CD4-positive, alpha-beta memory T cell (primary cell): ENCODE data around the gene OR10A2. TPM values are rescaled to one million over a fixed set of nuclear protein-coding genes. Genes with fewer than 3 reads are reported as not detected.

Experiments
- CTCF ChIA-PET: fragments of 350-600 bp; sonication (Branson Sonifier 250); formaldehyde crosslinking; loops from one replicate; lab custom pipeline; 2021; ENCODE audit warnings: inconsistent platforms; ENCODE audit not compliant: partially characterized antibody; lab: Charles Lee
- POLR2A ChIA-PET: fragments of 350-600 bp; sonication (Branson Sonifier 250); formaldehyde crosslinking; loops from one replicate; lab custom pipeline; 2021; ENCODE audit not compliant: partially characterized antibody; lab: Charles Lee
- DNase-seq, 5 donors: peaks; one replicate each; pipeline versions ENCODE4 v3.0.0 to v3.0.0-alpha.2; 2020 to 2022; ENCODE audit warnings: mixed read lengths in 1 of 5
- H3K27ac ChIP-seq: one replicate; pipeline ENCODE4 v1.7.0; 2013; ENCODE audit warnings: low read depth, low read length
- H3K27me3 ChIP-seq: 2 replicates; pipeline ENCODE4 v1.7.0; 2013; ENCODE audit warnings: mild to moderate bottlenecking, low read length, moderate library complexity; ENCODE audit not compliant: insufficient read depth
- H3K36me3 ChIP-seq: 2 replicates; pipeline ENCODE4 v1.7.0; 2013; ENCODE audit warnings: mild to moderate bottlenecking, low read length, moderate library complexity; ENCODE audit not compliant: insufficient read depth
- H3K4me1 ChIP-seq: 2 replicates; pipeline ENCODE4 v1.7.0; 2013; ENCODE audit warnings: mild to moderate bottlenecking, low read length, moderate library complexity; ENCODE audit not compliant: insufficient read depth
- H3K4me3 ChIP-seq, 2 donors: one replicate each; pipeline ENCODE4 v1.7.0; 2013; ENCODE audit warnings: low read length in 2 of 2, mild to moderate bottlenecking in 1 of 2
- H3K9me3 ChIP-seq, 2 donors: one replicate each; pipeline ENCODE4 v1.7.0; 2013; ENCODE audit warnings: low read length in 2 of 2, control low read depth in 1 of 2; ENCODE audit not compliant: control insufficient read depth in 1 of 2
- H3K27ac Mint-ChIP-seq, 7 donors: one replicate each; pipeline ENCODE4 v1.8.0; 2020 to 2021; ENCODE audit warnings: mixed read lengths in 7 of 7, mild to moderate bottlenecking in 6 of 7, inconsistent platforms in 3 of 7, moderate library complexity in 3 of 7
- H3K27me3 Mint-ChIP-seq, 2 donors: one replicate each; pipeline ENCODE4 v1.8.0; 2020 to 2021; ENCODE audit warnings: mixed read lengths in 2 of 2
- H3K36me3 Mint-ChIP-seq, 2 donors: one replicate each; pipeline ENCODE4 v1.8.0; 2020 to 2021; ENCODE audit warnings: mixed read lengths in 2 of 2, inconsistent platforms in 1 of 2, mild to moderate bottlenecking in 1 of 2
- H3K4me1 Mint-ChIP-seq, 4 donors: one replicate each; pipeline ENCODE4 v1.8.0; 2020 to 2021; ENCODE audit warnings: mixed read lengths in 4 of 4, mild to moderate bottlenecking in 1 of 4
- H3K4me3 Mint-ChIP-seq, 8 donors: one replicate each; pipeline ENCODE4 v1.8.0; 2020 to 2021; ENCODE audit warnings: mixed read lengths in 8 of 8, mild to moderate bottlenecking in 7 of 8, moderate library complexity in 6 of 8, inconsistent platforms in 3 of 8
- H3K9me3 Mint-ChIP-seq, 8 donors: one replicate each; pipeline ENCODE4 v1.8.0; 2020 to 2021; ENCODE audit warnings: mixed read lengths in 8 of 8, mild to moderate bottlenecking in 5 of 8, inconsistent platforms in 3 of 8, moderate library complexity in 1 of 8
- intact Hi-C: fragments of 100-400 bp; cut with micrococcal nuclease; formaldehyde crosslinking; loops from one replicate; pipeline ENCODE4 v1.15.1; 2023
- polyA plus RNA-seq, 2 donors: library from polyadenylated mRNA; unstranded; fragments of 300-500 nt; fragmentation: Illumina TruSeq; gene quantifications; one replicate each; pipeline ENCODE4 v1.2.3, GENCODE V29; 2021
- total RNA-seq, 2 experiments: library from RNA; stranded (reverse); gene quantifications; one replicate each; pipeline ENCODE4 v1.2.3, GENCODE V29; 2021

OR10A2 gene
- total RNA-seq, result not detected
- polyA plus RNA-seq, result not detected

GRCh38 chr11:6862961-6863360 is at the start of gene OR10A2:
TSS of gene OR10A2 (plus strand) at chr11:6863057. CDS start at chr11:6869755, 6,698 bp downstream.
- no peaks in the 10 kb centered on the region for H3K4me1 ChIP-seq
- H3K36me3 ChIP-seq, result no peaks in the 10 kb centered on the region
- no peaks in the 10 kb centered on the region for H3K9me3 ChIP-seq
- Mint-ChIP-seq H3K36me3 (no peaks in the 10 kb centered on the region), H3K9me3 (peaks cover 0 to 8% (median 5%) of the 10 kb centered on the region in 8 donors), H3K27me3 (peaks cover 7 to 8% of the 10 kb centered on the region in 2 donors), H3K4me1 (no peaks in the 10 kb centered on the region), H3K27ac (no peak within 1 kb of the TSS), H3K4me3 (no peak within 1 kb of the TSS)
- no peak within 1 kb of the TSS for H3K27ac ChIP-seq
- H3K27me3 ChIP-seq, result no peaks in the 10 kb centered on the region
- no peak for DNase-seq
- ChIA-PET CTCF (interaction anchor here (0.7 to 2.1 kb wide), 2 partner anchors 13 to 51 kb away, joined by 4 to 6 read pairs; no protein-coding TSS in a partner anchor), POLR2A (no interaction called here)
- H3K4me3 ChIP-seq, result no peak within 1 kb of the TSS
- intact Hi-C loops, result no loop called here

GRCh38 chr11:6813656-6814055 is 49.2 kb upstream of the OR10A2 start:
- CTCF ChIA-PET, result no interaction called here
- intact Hi-C loops, result no loop called here
- H3K4me3 Mint-ChIP-seq, result no peak overlapping the region

GRCh38 chr11:6817694-6818093 is 45.2 kb upstream of the OR10A2 start:
- H3K9me3 Mint-ChIP-seq, result peaks cover 0 to 10% (median 4%) of the 10 kb centered on the region in 8 donors
- POLR2A ChIA-PET, result no interaction called here
- no peak overlapping the region for H3K4me3 Mint-ChIP-seq

More at GRCh38 chr11:6813656-6814055, 49.2 kb upstream of the OR10A2 start:
- H3K27me3 ChIP-seq, result no peaks in the 10 kb centered on the region
- Mint-ChIP-seq H3K9me3 (peaks cover 0 to 1% (median 0%) of the 10 kb centered on the region in 8 donors), H3K36me3 (no peaks in the 10 kb centered on the region), H3K27me3 (peaks cover 25 to 27% of the 10 kb centered on the region in 2 donors), H3K4me1 (peaks cover 0 to 2% (median 0%) of the 10 kb centered on the region in 4 donors), H3K27ac (no peak overlapping the region)
- H3K27ac ChIP-seq, result no peak overlapping the region
- no peaks in the 10 kb centered on the region for H3K9me3 ChIP-seq
- POLR2A ChIA-PET, result no interaction called here
- DNase-seq, result no peak
- H3K4me3 ChIP-seq, result no peak overlapping the region
- no peaks in the 10 kb centered on the region for H3K4me1 ChIP-seq
- H3K36me3 ChIP-seq, result no peaks in the 10 kb centered on the region

GRCh38 chr11:6818967-6819366 is 43.9 kb upstream of the OR10A2 start:
- H3K27ac Mint-ChIP-seq, result no peak overlapping the region
- Histone ChIP-seq H3K9me3 (no peaks in the 10 kb centered on the region), H3K27ac (no peak overlapping the region), H3K36me3 (no peaks in the 10 kb centered on the region), H3K4me1 (no peaks in the 10 kb centered on the region), H3K4me3 (no peak overlapping the region), H3K27me3 (no peaks in the 10 kb centered on the region)
- H3K9me3 Mint-ChIP-seq, result peaks cover 0 to 10% (median 4%) of the 10 kb centered on the region in 8 donors
- intact Hi-C loops, result no loop called here
- DNase-seq, result no peak
- CTCF ChIA-PET, result interaction anchor here (1.5 to 1.7 kb wide), 2 partner anchors 7 to 10 kb away, joined by 3 to 5 read pairs; no protein-coding TSS in a partner anchor
- H3K36me3 Mint-ChIP-seq, result no peaks in the 10 kb centered on the region
- H3K27me3 Mint-ChIP-seq, result peaks cover 15 to 16% of the 10 kb centered on the region in 2 donors
- POLR2A ChIA-PET, result no interaction called here
- no peaks in the 10 kb centered on the region for H3K4me1 Mint-ChIP-seq
- no peak overlapping the region for H3K4me3 Mint-ChIP-seq

More at GRCh38 chr11:6817694-6818093, 45.2 kb upstream of the OR10A2 start:
- intact Hi-C loops, result no loop called here
- H3K4me1 Mint-ChIP-seq, result no peaks in the 10 kb centered on the region
- Histone ChIP-seq H3K36me3 (no peaks in the 10 kb centered on the region), H3K9me3 (no peaks in the 10 kb centered on the region), H3K27ac (no peak overlapping the region), H3K27me3 (no peaks in the 10 kb centered on the region), H3K4me1 (no peaks in the 10 kb centered on the region), H3K4me3 (no peak overlapping the region)
- CTCF ChIA-PET, result no interaction called here
- no peaks in the 10 kb centered on the region for H3K36me3 Mint-ChIP-seq
- H3K27me3 Mint-ChIP-seq, result peaks cover 17 to 21% of the 10 kb centered on the region in 2 donors
- DNase-seq, result no peak
- H3K27ac Mint-ChIP-seq, result no peak overlapping the region

DNA sequence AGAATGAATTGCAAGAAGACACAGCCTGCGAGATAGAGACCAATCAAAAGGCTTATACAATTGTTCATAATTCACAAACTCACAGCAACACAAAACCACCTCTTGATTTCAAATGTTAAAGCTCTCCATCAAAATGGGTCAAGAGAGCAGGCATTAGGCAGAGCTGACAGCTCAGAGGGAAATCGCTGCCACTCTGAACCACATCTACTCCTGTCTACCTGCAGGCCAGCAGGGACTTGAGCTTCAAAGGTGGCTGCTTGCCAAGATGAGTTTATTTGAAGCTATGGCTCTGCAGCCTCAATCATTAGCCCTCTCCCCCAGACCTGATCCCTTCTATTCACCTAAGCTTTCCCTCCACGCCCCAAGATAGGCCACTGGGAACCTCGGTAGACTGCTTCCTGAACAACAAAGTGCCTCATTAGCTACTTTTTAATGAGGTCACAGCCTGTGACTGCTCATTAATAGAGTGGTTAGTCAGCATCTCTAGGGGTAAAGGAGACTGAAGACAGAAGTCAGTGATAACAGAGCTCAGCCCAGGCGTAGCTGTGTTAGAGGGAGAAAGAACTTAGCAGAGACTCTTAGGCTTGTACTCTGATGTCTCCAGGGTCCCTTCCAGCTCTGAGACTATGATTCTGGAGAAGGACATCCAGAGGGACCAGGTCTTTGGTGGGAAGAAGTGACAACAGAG is 38.6 kb upstream of the OR10A2 start:
- Mint-ChIP-seq H3K27ac (no peak overlapping the region), H3K36me3 (no peaks in the 10 kb centered on the region), H3K4me3 (no peak overlapping the region), H3K27me3 (peaks cover 9 to 10% of the 10 kb centered on the region in 2 donors), H3K4me1 (no peaks in the 10 kb centered on the region), H3K9me3 (peaks cover 0 to 10% (median 4%) of the 10 kb centered on the region in 8 donors)
- POLR2A ChIA-PET, result no interaction called here
- no peak for DNase-seq
- H3K9me3 ChIP-seq, result no peaks in the 10 kb centered on the region
- no peak overlapping the region for H3K4me3 ChIP-seq
- no peaks in the 10 kb centered on the region for H3K36me3 ChIP-seq
- H3K27me3 ChIP-seq, result no peaks in the 10 kb centered on the region
- intact Hi-C loops, result no loop called here
- CTCF ChIA-PET, result interaction anchor here (3.0 kb wide), 1 partner anchor 12 kb away, joined by 13 read pairs; no protein-coding TSS in a partner anchor
- H3K27ac ChIP-seq, result no peak overlapping the region
- H3K4me1 ChIP-seq, result no peaks in the 10 kb centered on the region

- CTCF ChIA-PET, result interaction anchor here (3.0 kb wide), 1 partner anchor 13 kb away, joined by 13 read pairs; no protein-coding TSS in a partner anchor
These were observed 37.6 kb upstream of the OR10A2 start for GRCh38 chr11:6825231-6825744.

GRCh38 chr11:6828103-6828502 is 34.8 kb upstream of the OR10A2 start:
- Mint-ChIP-seq H3K4me1 (no peaks in the 10 kb centered on the region), H3K4me3 (no peak overlapping the region), H3K27ac (no peak overlapping the region), H3K27me3 (peaks cover 6 to 16% of the 10 kb centered on the region in 2 donors), H3K9me3 (no peaks in the 10 kb centered on the region), H3K36me3 (no peaks in the 10 kb centered on the region)
- Histone ChIP-seq H3K4me1 (no peaks in the 10 kb centered on the region), H3K9me3 (no peaks in the 10 kb centered on the region), H3K4me3 (no peak overlapping the region), H3K27ac (no peak overlapping the region), H3K27me3 (no peaks in the 10 kb centered on the region), H3K36me3 (no peaks in the 10 kb centered on the region)
- DNase-seq, result no peak
- intact Hi-C loops, result no loop called here
- ChIA-PET CTCF (no interaction called here), POLR2A (no interaction called here)

More at GRCh38 chr11:6825231-6825744, 37.6 kb upstream of the OR10A2 start:
- Mint-ChIP-seq H3K27me3 (peaks cover 5 to 13% of the 10 kb centered on the region in 2 donors), H3K4me3 (no peak overlapping the region), H3K4me1 (no peaks in the 10 kb centered on the region), H3K9me3 (peaks cover 0 to 4% (median 1%) of the 10 kb centered on the region in 8 donors), H3K27ac (no peak overlapping the region), H3K36me3 (no peaks in the 10 kb centered on the region)
- DNase-seq, result no peak
- POLR2A ChIA-PET, result no interaction called here
- intact Hi-C loops, result no loop called here
- Histone ChIP-seq H3K27ac (no peak overlapping the region), H3K4me3 (no peak overlapping the region), H3K27me3 (no peaks in the 10 kb centered on the region), H3K9me3 (no peaks in the 10 kb centered on the region), H3K36me3 (no peaks in the 10 kb centered on the region), H3K4me1 (no peaks in the 10 kb centered on the region)
